HUES48 (cell line): ENCODE measurements around the gene PLEKHG4.

ENCODE experiments used
- H3K27ac ChIP-seq: one replicate; pipeline ENCODE4 v1.7.0; 2013; ENCODE audit warnings: low read depth, low read length, inconsistent platforms
- H3K27me3 ChIP-seq: 2 replicates; pipeline ENCODE4 v1.6.1; 2013; ENCODE audit warnings: mild to moderate bottlenecking, low read length; ENCODE audit not compliant: control insufficient read depth, insufficient read depth
- H3K36me3 ChIP-seq: 2 replicates; pipeline ENCODE4 v1.6.1; 2013; ENCODE audit warnings: low read length; ENCODE audit not compliant: control insufficient read depth, insufficient read depth
- H3K4me1 ChIP-seq: 2 replicates; pipeline ENCODE4 v1.6.1; 2013; ENCODE audit warnings: mild to moderate bottlenecking, low read length; ENCODE audit not compliant: control insufficient read depth, insufficient read depth
- H3K4me3 ChIP-seq: 2 replicates; pipeline ENCODE4 v1.5.1; 2013; ENCODE audit warnings: mild to moderate bottlenecking, low read depth, low read length
- H3K9ac ChIP-seq: 2 replicates; pipeline ENCODE4 v1.6.1; 2013; ENCODE audit warnings: mild to moderate bottlenecking, low read depth, low read length, moderate library complexity
- H3K9me3 ChIP-seq: 2 replicates; pipeline ENCODE4 v1.6.1; 2013; ENCODE audit warnings: low read length; ENCODE audit not compliant: control insufficient read depth, insufficient read depth

PLEKHG4 gene

DNA sequence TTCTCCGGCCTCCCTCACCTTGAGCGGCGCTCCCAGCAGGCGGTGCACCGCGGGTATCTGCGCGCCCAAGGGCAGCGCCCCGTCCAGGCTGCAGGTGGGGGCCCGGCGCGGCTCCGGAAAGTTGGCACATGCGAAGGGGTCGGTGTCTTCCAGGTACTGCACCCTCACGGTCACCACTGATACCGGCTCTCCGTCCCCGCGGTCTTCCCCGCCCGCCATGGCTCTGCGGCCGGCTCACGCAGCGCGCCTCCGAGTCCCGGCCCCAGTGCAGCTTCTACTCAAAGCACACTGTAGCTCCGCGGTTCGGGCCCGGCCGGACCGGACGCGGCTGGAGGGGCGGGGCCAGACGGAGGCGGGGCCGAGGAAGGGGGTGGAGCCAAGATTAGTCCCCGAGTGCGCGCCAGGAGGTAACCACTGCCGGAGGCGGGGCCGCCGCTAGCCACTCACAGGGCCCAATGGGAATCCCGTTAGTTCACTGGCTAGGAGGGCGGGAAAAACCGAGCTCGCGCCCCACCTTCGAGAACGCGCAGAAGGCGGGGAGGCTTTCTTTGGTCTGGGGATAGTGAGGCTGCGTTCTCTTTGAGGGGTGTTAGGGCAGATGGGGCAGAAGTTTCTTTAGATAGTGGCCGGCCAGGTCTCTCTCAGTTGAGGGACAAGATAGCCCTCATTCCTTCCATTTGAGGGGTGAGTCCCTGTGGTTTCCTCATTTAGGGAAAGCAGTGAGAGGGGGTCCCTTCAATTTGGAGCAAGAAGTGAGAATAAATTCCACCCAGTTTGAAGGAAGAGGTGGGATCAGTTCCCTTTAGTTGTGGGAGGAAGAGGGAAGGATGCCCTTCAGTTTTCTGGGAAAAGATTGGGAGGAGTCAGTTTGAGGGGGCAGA lies 31.9 kb upstream of the PLEKHG4 start, which contains the start of gene FHOD1:
Gene FHOD1, minus strand, starts transcription at position 290 of the 881 bp plus-strand sequence. Its CDS starts 71 bp downstream, at position 219.
- peaks cover 25% of the 10 kb centered on the region for H3K4me1 ChIP-seq
- H3K27ac ChIP-seq, result peak within 1 kb of the TSS; percentile 94

GRCh38 chr16:67248073-67248400 lies 31.3 kb upstream of the PLEKHG4 start:
- no peak overlapping the region for H3K9ac ChIP-seq
- no peak overlapping the region for H3K27ac ChIP-seq
- no peaks in the 10 kb centered on the region for H3K9me3 ChIP-seq
- H3K4me1 ChIP-seq, result peaks cover 25% of the 10 kb centered on the region
- H3K27me3 ChIP-seq, result peaks cover 26% of the 10 kb centered on the region
- H3K4me3 ChIP-seq, result peak overlapping the region; percentile 73
- H3K36me3 ChIP-seq, result 0 out of 2 replicates have a peak, but pooled peaks cover 4% of the 10 kb centered on the region

More for the DNA sequence above, 31.9 kb upstream of the PLEKHG4 start, which contains the start of gene FHOD1:
- H3K4me3 ChIP-seq, result peak within 1 kb of the TSS; percentile 86
- H3K27me3 ChIP-seq, result peaks cover 26% of the 10 kb centered on the region
- peak within 1 kb of the TSS; percentile 71 for H3K9ac ChIP-seq
- no peaks in the 10 kb centered on the region for H3K36me3 ChIP-seq
- H3K9me3 ChIP-seq, result no peaks in the 10 kb centered on the region

GRCh38 chr16:67248401-67249177 lies 30.7 kb upstream of the PLEKHG4 start, which contains the start of gene SLC9A5:
Gene SLC9A5, plus strand, starts transcription at chr16:67248979. Its CDS starts 36 bp downstream, at chr16:67249015.
- Histone ChIP-seq H3K27me3 (peaks cover 26% of the 10 kb centered on the region), H3K9ac (peak within 1 kb of the TSS; percentile 7; the same call in 1 of the 2 replicates), H3K4me1 (peaks cover 25% of the 10 kb centered on the region), H3K9me3 (no peaks in the 10 kb centered on the region), H3K4me3 (peak within 1 kb of the TSS; percentile 73), H3K36me3 (0 out of 2 replicates have a peak, but pooled peaks cover 4% of the 10 kb centered on the region), H3K27ac (no peak within 1 kb of the TSS)

DNA sequence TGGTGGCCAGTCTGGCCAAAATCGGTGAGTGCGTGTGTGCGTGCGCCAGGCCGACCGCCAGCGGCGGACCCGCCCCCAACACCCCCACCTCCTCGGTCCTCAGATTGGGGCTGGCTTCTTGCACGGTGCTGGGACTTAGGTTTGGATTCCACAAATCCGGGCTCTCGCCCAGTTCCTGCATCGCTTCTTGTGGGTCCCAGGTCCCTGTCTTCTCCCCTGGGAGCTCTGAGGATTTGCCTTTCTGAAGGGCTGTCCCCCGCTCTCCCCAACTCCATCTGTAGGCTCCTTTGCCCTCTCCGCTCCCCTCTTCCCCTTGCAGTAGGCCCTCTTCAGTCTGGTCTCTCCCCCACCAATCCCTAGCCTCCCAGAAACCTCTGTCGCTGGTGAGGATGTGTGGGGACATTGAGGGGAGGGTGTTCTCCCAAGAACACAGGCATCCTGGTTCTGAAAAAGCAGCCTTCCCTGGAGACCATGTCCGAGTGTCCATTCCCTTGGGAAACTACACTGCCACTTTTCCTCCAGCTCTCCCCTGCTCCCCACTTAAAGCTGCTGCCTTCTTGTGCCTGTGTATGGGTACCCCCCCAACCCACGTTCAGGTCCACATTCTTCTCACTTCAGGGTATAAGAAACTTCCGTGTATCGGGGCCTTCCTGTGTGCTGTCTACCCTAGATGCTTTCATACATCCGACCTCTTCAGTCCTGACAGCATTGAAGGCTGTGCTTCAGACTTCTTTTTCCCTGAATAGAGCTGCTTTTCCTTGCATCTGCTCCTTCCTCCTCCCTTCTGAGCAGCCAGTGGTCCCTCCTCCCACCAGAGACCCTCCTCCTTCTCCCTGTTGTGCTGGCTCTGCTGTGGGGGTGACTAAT lies 29.9 kb upstream of the PLEKHG4 start:
- peaks cover 25% of the 10 kb centered on the region for H3K4me1 ChIP-seq
- no peaks in the 10 kb centered on the region for H3K9me3 ChIP-seq
- H3K36me3 ChIP-seq, result 0 out of 2 replicates have a peak, but pooled peaks cover 4% of the 10 kb centered on the region
- H3K4me3 ChIP-seq, result peak overlapping the region; percentile 73
- H3K27ac ChIP-seq, result no peak overlapping the region
- H3K9ac ChIP-seq, result peak overlapping the region; percentile 7; the same call in 1 of the 2 replicates
- H3K27me3 ChIP-seq, result peaks cover 26% of the 10 kb centered on the region

DNA sequence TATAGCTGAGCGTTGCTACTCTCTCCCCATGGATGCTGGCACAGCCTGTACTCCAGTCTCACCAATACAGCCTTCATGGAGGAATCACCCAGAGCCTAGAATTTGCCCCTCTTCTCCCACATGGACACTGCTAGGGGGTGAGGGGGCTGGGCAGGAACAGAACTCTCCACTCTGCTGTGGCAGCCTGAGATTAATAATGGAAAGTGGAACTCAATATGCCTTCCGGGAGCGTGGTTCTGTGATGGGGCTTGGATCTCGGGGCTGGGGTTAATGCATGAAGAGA lies 29.3 kb upstream of the PLEKHG4 start:
- Histone ChIP-seq H3K27ac (no peak overlapping the region), H3K4me1 (peaks cover 22% of the 10 kb centered on the region), H3K4me3 (no peak overlapping the region), H3K27me3 (peaks cover 26% of the 10 kb centered on the region), H3K36me3 (peaks cover 8% of the 10 kb centered on the region; the same call in 1 of the 2 replicates), H3K9me3 (no peaks in the 10 kb centered on the region), H3K9ac (no peak overlapping the region)

DNA sequence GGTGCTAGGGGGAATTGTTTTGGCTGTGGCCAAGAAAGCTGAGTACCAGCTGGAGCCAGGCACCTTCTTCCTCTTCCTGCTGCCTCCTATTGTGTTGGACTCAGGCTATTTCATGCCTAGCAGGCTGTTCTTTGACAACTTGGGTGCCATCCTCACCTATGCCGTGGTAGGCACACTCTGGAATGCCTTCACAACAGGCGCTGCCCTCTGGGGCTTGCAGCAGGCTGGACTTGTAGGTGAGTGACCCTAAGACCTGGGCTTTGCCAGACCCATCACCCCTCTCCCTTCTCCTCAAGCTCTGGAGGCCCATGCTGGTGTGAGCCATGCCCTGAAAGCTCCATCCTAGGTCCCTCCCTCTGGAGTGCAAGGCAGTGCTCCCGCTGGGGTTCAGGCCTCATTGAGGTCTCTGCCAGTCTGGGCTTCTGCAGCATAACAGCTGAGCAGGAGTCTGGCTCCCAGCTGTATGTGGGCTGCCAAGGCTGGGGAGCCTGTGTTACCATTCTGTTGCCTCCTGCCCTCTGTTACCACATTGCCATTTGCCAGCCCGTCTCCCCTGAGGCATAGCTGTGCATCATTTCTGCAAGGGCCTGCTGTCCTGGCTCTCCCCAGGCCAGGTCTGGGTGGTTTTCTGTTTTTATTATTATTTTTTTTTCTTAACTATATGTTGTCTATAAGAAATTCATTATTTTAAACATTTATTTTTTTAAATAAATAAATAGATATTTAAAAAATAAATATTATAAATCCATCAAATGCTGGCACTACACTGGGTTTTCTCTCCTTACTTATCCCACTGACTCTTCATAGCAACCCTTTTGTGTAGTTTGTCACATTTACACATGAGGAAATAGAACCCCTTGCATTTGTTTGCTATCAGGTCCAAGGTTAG lies 26.5 kb upstream of the PLEKHG4 start:
- Histone ChIP-seq H3K27me3 (peaks cover 24% of the 10 kb centered on the region), H3K36me3 (peaks cover 12% of the 10 kb centered on the region; the same call in 1 of the 2 replicates), H3K4me1 (peaks cover 10% of the 10 kb centered on the region), H3K27ac (no peak overlapping the region), H3K9me3 (no peaks in the 10 kb centered on the region), H3K9ac (no peak overlapping the region), H3K4me3 (no peak overlapping the region)

DNA sequence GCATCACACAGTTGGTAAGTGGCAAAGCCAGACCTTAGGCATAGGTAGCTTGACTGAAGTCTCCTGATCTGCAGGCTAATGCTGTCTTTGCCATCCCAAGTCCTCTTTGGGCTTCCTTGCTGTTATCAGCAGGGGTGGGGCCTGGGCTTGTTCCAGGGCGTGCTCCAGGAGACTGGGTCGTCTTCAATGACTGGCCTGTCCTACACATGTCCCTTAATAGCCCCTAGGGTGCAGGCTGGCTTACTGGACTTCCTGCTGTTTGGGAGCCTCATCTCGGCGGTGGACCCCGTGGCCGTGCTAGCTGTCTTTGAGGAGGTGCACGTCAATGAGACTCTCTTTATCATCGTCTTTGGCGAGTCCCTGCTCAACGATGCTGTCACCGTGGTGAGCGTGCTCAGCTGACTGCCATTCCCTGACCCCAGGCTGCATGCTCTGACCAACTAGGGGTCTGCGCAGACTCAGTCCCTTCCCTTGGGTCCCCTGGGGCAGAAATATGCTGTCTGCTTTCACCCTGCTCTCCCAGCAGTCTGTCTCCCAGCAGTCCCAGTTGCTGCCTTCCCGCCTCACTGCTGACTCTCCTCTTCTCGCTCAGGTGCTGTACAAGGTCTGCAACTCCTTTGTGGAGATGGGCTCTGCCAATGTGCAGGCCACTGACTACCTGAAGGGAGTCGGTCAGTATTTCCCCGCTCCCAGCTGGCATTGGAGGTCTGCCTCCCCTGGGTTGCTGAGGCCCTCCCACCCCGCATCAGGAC lies 24.4 kb upstream of the PLEKHG4 start:
- no peaks in the 10 kb centered on the region for H3K4me1 ChIP-seq

GRCh38 chr16:67255553-67256221 lies 23.6 kb upstream of the PLEKHG4 start:
- H3K27ac ChIP-seq, result no peak overlapping the region
- H3K4me1 ChIP-seq, result no peaks in the 10 kb centered on the region
- peaks cover 12% of the 10 kb centered on the region; the same call in 1 of the 2 replicates for H3K36me3 ChIP-seq
- no peaks in the 10 kb centered on the region for H3K9me3 ChIP-seq
- H3K9ac ChIP-seq, result no peak overlapping the region
- no peak overlapping the region for H3K4me3 ChIP-seq
- H3K27me3 ChIP-seq, result peaks cover under 1% of the 10 kb centered on the region; the same call in 1 of the 2 replicates

More for the DNA sequence above, 24.4 kb upstream of the PLEKHG4 start:
- H3K27me3 ChIP-seq, result peaks cover 8% of the 10 kb centered on the region
- no peak overlapping the region for H3K27ac ChIP-seq
- H3K36me3 ChIP-seq, result peaks cover 12% of the 10 kb centered on the region; the same call in 1 of the 2 replicates
- no peaks in the 10 kb centered on the region for H3K9me3 ChIP-seq
- no peak overlapping the region for H3K9ac ChIP-seq
- no peak overlapping the region for H3K4me3 ChIP-seq

GRCh38 chr16:67256701-67257230 lies 22.6 kb upstream of the PLEKHG4 start:
- Histone ChIP-seq H3K27me3 (no peaks in the 10 kb centered on the region), H3K27ac (no peak overlapping the region), H3K4me3 (no peak overlapping the region), H3K9ac (no peak overlapping the region), H3K36me3 (peaks cover 12% of the 10 kb centered on the region; the same call in 1 of the 2 replicates), H3K4me1 (no peaks in the 10 kb centered on the region), H3K9me3 (no peaks in the 10 kb centered on the region)
